B cell (primary cell): Measurements from ENCODE around the gene ADAM12. TPM values are rescaled to one million over a fixed set of nuclear protein-coding genes. Genes with fewer than 3 reads are reported as not detected.
"Not testable (repeated sequence)": the region's sequence is repeated elsewhere in the genome, so short reads cannot be mapped to it uniquely, and the experiment has no call there.

Experiments
- ATAC-seq: fragments of 200-7000 bp; cut with Tn5 transposase; one replicate; pipeline ENCODE4 v1.10.0; 2021; ENCODE audit warnings: low read depth, mild to moderate bottlenecking, moderate number of reproducible peaks, moderate library complexity
- CTCF ChIA-PET: fragments of 350-600 bp; sonication (Branson Sonifier 250); formaldehyde crosslinking; loops from one replicate; lab custom pipeline; 2021; ENCODE audit warnings: antibody characterized with exemption, inconsistent platforms; lab: Charles Lee
- POLR2A ChIA-PET: fragments of 350-600 bp; sonication (Branson Sonifier 250); formaldehyde crosslinking; loops from one replicate; lab custom pipeline; 2021; ENCODE audit warnings: antibody characterized with exemption; lab: Charles Lee
- DNase-seq: peaks from one replicate; pipeline ENCODE4 v3.0.0; 2013
- H2AFZ ChIP-seq: 2 replicates; pipeline ENCODE4 v1.6.1; 2012; ENCODE audit warnings: mild to moderate bottlenecking, low read depth, low read length; ENCODE audit not compliant: insufficient read depth, poor library complexity, severe bottlenecking
- H3K27ac ChIP-seq, 2 donors: 1 replicate in 1 of 2; 2 replicates in 1 of 2; pipeline ENCODE4 v1.5.1; 2012 to 2013; ENCODE audit warnings: low read length in 2 of 2, mild to moderate bottlenecking in 2 of 2, moderate library complexity in 1 of 2
- H3K27me3 ChIP-seq, 4 experiments: fragments of 200-600 bp in 1 of 4; sonication (generic) in 1 of 4; replicated peaks in 1 of 4; 1 replicate in 2 of 4; 2 replicates in 2 of 4; pipeline versions ENCODE4 v1.6.1 to v1.7.0; 2013 to 2016; ENCODE audit warnings: low read length in 3 of 4, mild to moderate bottlenecking in 2 of 4, mixed read lengths in 1 of 4, moderate library complexity in 1 of 4; ENCODE audit not compliant: insufficient read depth in 4 of 4, control insufficient read depth in 3 of 4; ENCODE audit errors: control extremely low read depth in 1 of 4
- H3K36me3 ChIP-seq, 2 experiments: replicated peaks in 1 of 2; 1 replicate in 1 of 2; 2 replicates in 1 of 2; pipeline versions ENCODE4 v1.6.1 to v1.7.1; 2013; ENCODE audit warnings: low read length in 1 of 2; ENCODE audit not compliant: insufficient read depth in 2 of 2, control insufficient read depth in 1 of 2; ENCODE audit errors: control extremely low read depth in 1 of 2, extremely low read depth in 1 of 2
- H3K4me1 ChIP-seq, 2 donors: fragments of 200-600 bp in 1 of 2; sonication (generic) in 1 of 2; 1 replicate in 1 of 2; 2 replicates in 1 of 2; pipeline versions ENCODE4 v1.5.1 to v1.6.1; 2013 to 2017; ENCODE audit warnings: low read length in 2 of 2; ENCODE audit not compliant: control insufficient read depth in 2 of 2, insufficient read depth in 2 of 2
- H3K4me2 ChIP-seq: replicated peaks from 2 replicates; pipeline ENCODE3; 2012; ENCODE audit warnings: mild to moderate bottlenecking, low read depth, low read length; ENCODE audit not compliant: poor library complexity, severe bottlenecking
- H3K4me3 ChIP-seq, 5 experiments: fragments of 200-600 bp in 1 of 5; sonication (generic) in 1 of 5; 1 replicate in 3 of 5; 2 replicates in 2 of 5; pipeline versions ENCODE4 v1.5.1 to v1.7.0; 2011 to 2016; ENCODE audit warnings: low read length in 4 of 5, mild to moderate bottlenecking in 4 of 5, low read depth in 2 of 5, control low read depth in 1 of 5, moderate library complexity in 1 of 5; ENCODE audit not compliant: insufficient read depth in 1 of 5; ENCODE audit errors: control extremely low read depth in 1 of 5, extremely low read depth in 1 of 5
- H3K79me2 ChIP-seq: fragments of 200-600 bp; sonication (generic); one replicate; pipeline ENCODE4 v1.6.0; 2016; ENCODE audit warnings: low read length; ENCODE audit not compliant: control insufficient read depth, insufficient read depth
- H3K9ac ChIP-seq: fragments of 200-600 bp; sonication (generic); 2 replicates; pipeline ENCODE4 v1.6.1; 2017; ENCODE audit warnings: mild to moderate bottlenecking, low read length, moderate library complexity
- H3K9me3 ChIP-seq, 3 donors: one replicate each; pipeline versions ENCODE4 v1.6.1 to v1.7.1; 2013; ENCODE audit warnings: low read length in 2 of 3; ENCODE audit not compliant: control insufficient read depth in 2 of 3, insufficient read depth in 1 of 3; ENCODE audit errors: control extremely low read depth in 1 of 3
- H4K20me1 ChIP-seq: 2 replicates; pipeline ENCODE4 v1.6.0; 2012; ENCODE audit warnings: mild to moderate bottlenecking, low read length; ENCODE audit not compliant: insufficient read depth, control insufficient read depth, poor library complexity, severe bottlenecking
- H3K27ac Mint-ChIP-seq: one replicate; pipeline ENCODE4 v1.8.0; 2021; ENCODE audit warnings: mixed read lengths
- H3K27me3 Mint-ChIP-seq: one replicate; pipeline ENCODE4 v1.8.0; 2021; ENCODE audit warnings: mixed read lengths
- H3K4me1 Mint-ChIP-seq: one replicate; pipeline ENCODE4 v1.8.0; 2021; ENCODE audit warnings: mixed read lengths
- H3K4me3 Mint-ChIP-seq: one replicate; pipeline ENCODE4 v1.8.0; 2021; ENCODE audit warnings: mixed read lengths
- H3K9me3 Mint-ChIP-seq: one replicate; pipeline ENCODE4 v1.8.0; 2022; ENCODE audit warnings: mixed read lengths; ENCODE audit not compliant: insufficient read depth
- EZH2 ChIP-seq: IDR thresholded peaks from 2 replicates; pipeline ENCODE4 v1.6.1; 2012; ENCODE audit warnings: borderline replicate concordance, low read depth, mild to moderate bottlenecking, moderate library complexity, low read length; ENCODE audit not compliant: insufficient read depth, poor library complexity, severe bottlenecking
- WGBS: methylation state at CpG from one replicate; pipeline ENCODE4 v1.1.5; 2013; ENCODE audit warnings: missing lambda C conversion rate; ENCODE audit not compliant: insufficient coverage; 5-methylcytosine and 5-hydroxymethylcytosine counted together
- intact Hi-C: fragments of 100-400 bp; cut with micrococcal nuclease; formaldehyde crosslinking; loops from one replicate; pipeline ENCODE4 v1.10.0; 2022
- polyA plus RNA-seq: library from polyadenylated mRNA; depleted of rRNA; stranded (reverse); fragments of >200 nt; gene quantifications from 2 replicates; pipeline ENCODE4 v1.2.3, GENCODE V29; 2012
- total RNA-seq, 2 donors: library from RNA; stranded (reverse); fragments of 120-200 nt in 1 of 2; gene quantifications; 1 replicate in 1 of 2; 2 replicates in 1 of 2; pipeline versions ENCODE4 v1.2.3 to v1.2.4, GENCODE V29; 2013 to 2022
- TF ChIP-seq, protein P1 (sequence below): fragments of 200-600 bp; IDR thresholded peaks from one replicate; pipeline ENCODE4 v1.8.0; 2022; ENCODE audit warnings: antibody characterized with exemption, mild to moderate bottlenecking

The ADAM12 gene
- total and polyA plus RNA-seq, 2 donors (not counting 1 experiment from before 2014, with no cell fraction given) = 0.01 to 0.22 TPM

DNA sequence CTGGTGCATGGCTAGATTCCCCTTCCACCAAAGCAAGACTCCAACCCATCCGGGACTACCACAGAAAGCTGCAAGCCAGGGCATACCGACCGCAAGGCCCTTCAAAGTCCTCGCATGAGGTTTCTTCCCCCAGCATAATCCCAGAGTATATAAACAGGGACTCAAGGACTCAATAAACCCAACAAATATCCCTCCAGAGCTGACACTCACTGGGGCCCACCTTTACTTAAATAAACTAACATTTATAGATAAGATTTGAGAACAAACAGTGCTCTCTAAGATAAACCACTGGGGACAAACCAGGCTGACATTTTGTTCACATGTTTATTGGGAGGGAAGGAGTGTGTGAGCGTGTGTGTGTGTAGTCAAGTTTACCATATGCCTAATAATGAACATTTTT, 138.2 kb downstream of the ADAM12 start:
- Mint-ChIP-seq H3K4me3 (no peak overlapping the region), H3K9me3 (peaks cover 10% of the 10 kb centered on the region), H3K27ac (no peak overlapping the region), H3K27me3 (peaks cover 5% of the 10 kb centered on the region), H3K4me1 (no peaks in the 10 kb centered on the region)
- Histone ChIP-seq H3K9me3 (peaks cover 0 to 10% (median 0%) of the 10 kb centered on the region in 3 donors), H3K36me3 (no peaks in the 10 kb centered on the region), H3K27me3 (peaks cover 0 to 3% (median 0%) of the 10 kb centered on the region in 4 experiments), H3K27ac (no peak overlapping the region), H3K9ac (no peak overlapping the region), H4K20me1 (no peaks in the 10 kb centered on the region), H3K79me2 (no peaks in the 10 kb centered on the region), H2AFZ (no peak overlapping the region), H3K4me1 (no peaks in the 10 kb centered on the region), H3K4me2 (no peak overlapping the region), H3K4me3 (no peak overlapping the region)
- ChIA-PET CTCF (no interaction called here), POLR2A (no interaction called here)
- no peak for DNase-seq
- intact Hi-C loops = no loop called here
- ATAC-seq = no peak
- TF ChIP-seq EZH2 = no peak
- TF ChIP-seq, protein P1, sequence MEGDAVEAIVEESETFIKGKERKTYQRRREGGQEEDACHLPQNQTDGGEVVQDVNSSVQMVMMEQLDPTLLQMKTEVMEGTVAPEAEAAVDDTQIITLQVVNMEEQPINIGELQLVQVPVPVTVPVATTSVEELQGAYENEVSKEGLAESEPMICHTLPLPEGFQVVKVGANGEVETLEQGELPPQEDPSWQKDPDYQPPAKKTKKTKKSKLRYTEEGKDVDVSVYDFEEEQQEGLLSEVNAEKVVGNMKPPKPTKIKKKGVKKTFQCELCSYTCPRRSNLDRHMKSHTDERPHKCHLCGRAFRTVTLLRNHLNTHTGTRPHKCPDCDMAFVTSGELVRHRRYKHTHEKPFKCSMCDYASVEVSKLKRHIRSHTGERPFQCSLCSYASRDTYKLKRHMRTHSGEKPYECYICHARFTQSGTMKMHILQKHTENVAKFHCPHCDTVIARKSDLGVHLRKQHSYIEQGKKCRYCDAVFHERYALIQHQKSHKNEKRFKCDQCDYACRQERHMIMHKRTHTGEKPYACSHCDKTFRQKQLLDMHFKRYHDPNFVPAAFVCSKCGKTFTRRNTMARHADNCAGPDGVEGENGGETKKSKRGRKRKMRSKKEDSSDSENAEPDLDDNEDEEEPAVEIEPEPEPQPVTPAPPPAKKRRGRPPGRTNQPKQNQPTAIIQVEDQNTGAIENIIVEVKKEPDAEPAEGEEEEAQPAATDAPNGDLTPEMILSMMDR = no peak
- 81% methylated on average over 4 of the region's 5 CpGs for WGBS

DNA sequence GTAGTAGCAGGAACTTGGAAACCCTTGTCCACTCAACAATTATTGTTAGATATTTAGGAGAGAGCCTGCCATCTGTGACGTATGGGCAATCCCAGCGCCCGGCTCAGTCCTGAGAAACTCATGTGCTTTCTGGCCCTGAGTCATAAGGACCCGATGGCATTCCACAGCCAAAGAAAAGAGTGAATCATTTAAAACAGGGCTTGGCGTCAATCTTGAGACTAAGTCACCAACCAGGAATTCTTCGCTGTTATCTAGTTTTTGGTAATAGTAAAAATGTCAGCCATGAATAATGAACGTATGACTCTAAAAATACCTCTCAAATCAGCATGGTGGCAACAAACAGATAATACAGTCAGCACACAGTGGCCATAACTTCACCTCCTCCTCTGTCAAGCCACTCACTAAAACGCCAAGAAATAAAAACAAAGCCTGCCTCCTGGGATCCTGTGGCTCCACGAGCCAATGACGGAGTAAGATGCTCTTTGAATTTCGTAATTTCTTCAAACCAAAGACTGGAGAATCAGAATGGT, 140.8 kb downstream of the ADAM12 start:
- WGBS = 97% methylated on average over 8 of the region's 11 CpGs
- H3K27ac Mint-ChIP-seq = no peak overlapping the region
- Histone ChIP-seq H3K9me3 (peaks cover 0 to 5% (median 0%) of the 10 kb centered on the region in 3 donors), H3K4me3 (no peak overlapping the region), H3K79me2 (no peaks in the 10 kb centered on the region), H3K4me1 (no peaks in the 10 kb centered on the region), H4K20me1 (no peaks in the 10 kb centered on the region), H3K4me2 (no peak overlapping the region), H3K36me3 (no peaks in the 10 kb centered on the region), H2AFZ (no peak overlapping the region), H3K27ac (no peak overlapping the region), H3K27me3 (no peaks in the 10 kb centered on the region), H3K9ac (no peak overlapping the region)
- TF ChIP-seq EZH2 = no peak
- TF ChIP-seq, protein P1 = no peak
- H3K4me3 Mint-ChIP-seq = no peak overlapping the region
- DNase-seq (no peak), ATAC-seq (no peak)
- H3K27me3 Mint-ChIP-seq = no peaks in the 10 kb centered on the region
- CTCF ChIA-PET = no interaction called here
- no peaks in the 10 kb centered on the region for H3K4me1 Mint-ChIP-seq
- H3K9me3 Mint-ChIP-seq = peaks cover 10% of the 10 kb centered on the region
- intact Hi-C loops = no loop called here
- POLR2A ChIA-PET = no interaction called here

DNA sequence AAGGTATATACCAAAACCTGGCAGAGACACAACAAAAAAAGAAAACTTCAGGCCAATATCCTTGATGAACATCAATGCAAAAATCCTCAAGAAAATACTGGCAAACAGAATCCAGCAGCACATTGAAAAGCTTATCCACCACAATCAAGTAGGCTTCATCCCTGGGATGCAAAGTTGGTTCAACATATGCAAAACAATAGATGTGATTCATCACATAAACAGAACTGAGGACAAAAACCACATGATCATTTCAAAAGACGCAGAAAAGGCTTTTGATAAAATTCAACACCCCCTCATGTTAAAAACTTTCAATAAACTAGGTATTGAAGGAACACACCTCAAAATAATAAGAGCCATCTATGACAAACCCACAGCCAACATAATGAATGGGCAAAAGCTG, 141.9 kb downstream of the ADAM12 start:
- H2AFZ ChIP-seq, H3K27ac ChIP-seq, H3K9me3 Mint-ChIP-seq, H3K4me2 ChIP-seq, H3K4me3 ChIP-seq, H3K27me3 ChIP-seq, H3K36me3 ChIP-seq, H3K4me1 ChIP-seq, H4K20me1 ChIP-seq, H3K4me1 Mint-ChIP-seq, H3K79me2 ChIP-seq, CTCF ChIA-PET, H3K9me3 ChIP-seq, DNase-seq, H3K27me3 Mint-ChIP-seq, POLR2A ChIA-PET, ATAC-seq, H3K9ac ChIP-seq, H3K27ac Mint-ChIP-seq, H3K4me3 Mint-ChIP-seq, intact Hi-C loops: not testable (repeated sequence)
- 100% methylated on average over 1 of the region's 1 CpG for WGBS
